Gastrocnemius medialis (tissue), 4 donors: Measurements from ENCODE around the gene SIPA1.

Experiments used
- CTCF ChIP-seq, 5 experiments: fragments of 450-650 bp in 3 of 5; fragments of 200-600 bp in 2 of 5; sonication (generic) in 2 of 5; IDR thresholded peaks in 4 of 5; conservative IDR thresholded peaks in 1 of 5; 1 replicate in 4 of 5; 2 replicates in 1 of 5; pipeline ENCODE4 v1.5.1; 2016 to 2019; ENCODE audit warnings: antibody characterized with exemption in 5 of 5, mild to moderate bottlenecking in 3 of 5, moderate library complexity in 3 of 5
- POLR2A ChIP-seq, 2 donors: fragments of 450-650 bp; IDR thresholded peaks; one replicate each; pipeline ENCODE4 v1.6.1; 2017; ENCODE audit warnings: antibody characterized with exemption in 2 of 2, mild to moderate bottlenecking in 2 of 2, moderate library complexity in 2 of 2

- TF ChIP-seq POLR2A (IDR thresholded peaks at IDR 0.05) (no peak), CTCF (IDR thresholded peaks at IDR 0.05 in 4 of 5, conservative IDR thresholded peaks at IDR 0.05 in 1 of 5) (no peak)
These were observed 42.8 kb upstream of the SIPA1 start for GRCh38 chr11:65595131-65595530.
